ENCODE data around the gene TMEM63B.

Gene TMEM63B

DNA sequence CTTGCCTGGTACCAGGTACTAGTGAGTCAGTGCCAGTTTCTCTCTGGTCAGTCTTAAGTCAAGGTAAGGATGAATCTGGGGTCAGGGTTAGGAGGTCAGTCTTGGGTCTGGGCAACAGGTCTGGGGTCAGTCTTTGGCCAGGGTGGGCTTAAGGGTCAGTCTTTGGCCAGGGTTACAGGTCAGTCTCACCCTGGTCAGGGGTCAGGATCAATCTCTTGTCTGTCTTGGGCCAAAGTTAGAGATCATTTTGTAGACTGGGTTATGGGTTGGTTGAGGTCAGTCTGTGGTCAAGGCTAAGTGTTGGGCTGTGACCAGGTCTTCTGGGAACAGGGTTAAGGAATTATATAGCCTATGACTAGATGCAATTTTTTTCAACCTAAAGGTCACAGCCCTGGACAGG is 18.5 kb downstream of the TMEM63B start:
- TF ChIP-seq, protein P1, sequence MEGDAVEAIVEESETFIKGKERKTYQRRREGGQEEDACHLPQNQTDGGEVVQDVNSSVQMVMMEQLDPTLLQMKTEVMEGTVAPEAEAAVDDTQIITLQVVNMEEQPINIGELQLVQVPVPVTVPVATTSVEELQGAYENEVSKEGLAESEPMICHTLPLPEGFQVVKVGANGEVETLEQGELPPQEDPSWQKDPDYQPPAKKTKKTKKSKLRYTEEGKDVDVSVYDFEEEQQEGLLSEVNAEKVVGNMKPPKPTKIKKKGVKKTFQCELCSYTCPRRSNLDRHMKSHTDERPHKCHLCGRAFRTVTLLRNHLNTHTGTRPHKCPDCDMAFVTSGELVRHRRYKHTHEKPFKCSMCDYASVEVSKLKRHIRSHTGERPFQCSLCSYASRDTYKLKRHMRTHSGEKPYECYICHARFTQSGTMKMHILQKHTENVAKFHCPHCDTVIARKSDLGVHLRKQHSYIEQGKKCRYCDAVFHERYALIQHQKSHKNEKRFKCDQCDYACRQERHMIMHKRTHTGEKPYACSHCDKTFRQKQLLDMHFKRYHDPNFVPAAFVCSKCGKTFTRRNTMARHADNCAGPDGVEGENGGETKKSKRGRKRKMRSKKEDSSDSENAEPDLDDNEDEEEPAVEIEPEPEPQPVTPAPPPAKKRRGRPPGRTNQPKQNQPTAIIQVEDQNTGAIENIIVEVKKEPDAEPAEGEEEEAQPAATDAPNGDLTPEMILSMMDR (IDR thresholded peaks at IDR 0.05) = no peak

DNA sequence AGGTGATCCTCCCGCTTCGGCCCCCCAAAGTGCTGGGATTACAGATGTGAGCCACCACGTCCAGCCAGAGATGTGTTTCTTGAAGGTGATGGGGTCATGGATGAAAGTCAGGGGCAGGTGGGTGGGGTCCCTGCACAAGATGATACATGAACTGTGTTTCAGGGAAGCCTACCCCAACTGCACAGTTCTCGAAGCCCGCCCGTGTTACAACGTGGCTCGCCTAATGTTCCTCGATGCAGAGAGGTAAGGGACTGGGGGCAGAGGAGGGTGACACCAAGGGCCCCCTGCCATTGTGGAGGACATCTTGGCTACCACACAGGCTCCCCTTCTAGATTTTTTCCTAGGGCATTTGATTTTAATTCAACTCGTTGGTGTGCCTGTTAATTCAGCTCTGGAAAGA is 19.3 kb downstream of the TMEM63B start:
- TF ChIP-seq, protein P1 (IDR thresholded peaks at IDR 0.05) = no peak

DNA sequence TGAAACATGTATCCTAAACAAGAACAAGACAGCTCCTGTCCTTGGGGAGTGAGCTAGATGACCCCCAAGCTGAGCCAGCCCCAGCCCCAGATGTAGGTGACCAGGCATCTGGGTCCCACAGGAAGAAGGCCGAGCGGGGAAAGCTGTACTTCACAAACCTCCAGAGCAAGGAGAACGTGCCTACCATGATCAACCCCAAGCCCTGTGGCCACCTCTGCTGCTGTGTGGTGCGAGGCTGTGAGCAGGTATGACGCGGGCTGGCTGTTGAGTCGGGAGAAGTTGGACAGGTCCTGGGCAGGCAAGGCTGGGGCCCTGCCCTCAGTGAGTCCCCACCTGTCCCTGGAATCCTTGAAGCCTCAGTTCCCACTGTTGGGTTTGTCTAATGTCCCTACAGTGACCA is 19.9 kb downstream of the TMEM63B start:
- TF ChIP-seq, protein P1 (IDR thresholded peaks at IDR 0.05) = no peak

DNA sequence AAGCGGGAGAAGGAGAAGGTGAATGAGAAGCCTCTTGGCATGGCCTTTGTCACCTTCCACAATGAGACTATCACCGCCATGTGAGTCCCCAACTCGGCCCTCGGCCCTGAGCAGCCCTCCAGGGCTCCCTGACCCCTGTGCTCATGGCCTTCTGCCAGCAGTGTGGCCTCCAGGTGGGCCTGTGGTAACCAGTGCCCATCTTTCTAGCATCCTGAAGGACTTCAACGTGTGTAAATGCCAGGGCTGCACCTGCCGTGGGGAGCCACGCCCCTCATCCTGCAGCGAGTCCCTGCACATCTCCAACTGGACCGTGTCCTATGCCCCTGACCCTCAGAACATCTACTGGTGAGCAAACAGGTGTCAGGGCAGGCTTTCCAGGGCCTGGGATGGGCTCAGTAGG is 21.0 kb downstream of the TMEM63B start:
- TF ChIP-seq, protein P1 (IDR thresholded peaks at IDR 0.05) = no peak

DNA sequence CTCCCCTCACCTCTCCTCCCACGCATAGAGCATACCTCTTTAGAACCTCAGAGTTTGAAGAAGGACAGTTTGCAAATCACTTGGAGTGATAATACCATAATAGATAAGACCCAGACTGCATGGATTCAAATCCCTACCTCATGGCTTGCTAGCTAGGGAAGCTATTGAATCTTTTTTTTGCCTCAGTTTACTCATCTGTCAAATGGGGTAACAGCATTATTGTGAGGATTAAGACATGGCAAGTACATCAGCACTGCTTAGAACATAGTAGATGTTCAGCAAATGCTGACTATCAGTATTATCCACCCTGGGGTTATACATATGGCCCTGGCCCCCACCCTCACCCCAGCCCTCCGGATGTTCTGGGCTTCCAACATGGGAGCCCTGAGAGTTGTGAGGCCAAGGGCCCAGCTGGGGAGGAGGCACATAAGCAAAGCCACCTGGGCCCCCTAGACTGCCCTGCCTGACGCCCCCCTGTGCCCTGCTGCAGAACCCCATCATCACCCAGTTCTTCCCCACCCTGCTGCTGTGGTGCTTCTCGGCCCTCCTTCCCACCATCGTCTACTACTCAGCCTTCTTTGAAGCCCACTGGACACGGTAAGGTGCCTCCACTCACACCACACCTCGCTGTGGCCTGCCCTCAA is 22.1 kb downstream of the TMEM63B start:
- TF ChIP-seq, protein P1 (IDR thresholded peaks at IDR 0.05) = no peak

DNA sequence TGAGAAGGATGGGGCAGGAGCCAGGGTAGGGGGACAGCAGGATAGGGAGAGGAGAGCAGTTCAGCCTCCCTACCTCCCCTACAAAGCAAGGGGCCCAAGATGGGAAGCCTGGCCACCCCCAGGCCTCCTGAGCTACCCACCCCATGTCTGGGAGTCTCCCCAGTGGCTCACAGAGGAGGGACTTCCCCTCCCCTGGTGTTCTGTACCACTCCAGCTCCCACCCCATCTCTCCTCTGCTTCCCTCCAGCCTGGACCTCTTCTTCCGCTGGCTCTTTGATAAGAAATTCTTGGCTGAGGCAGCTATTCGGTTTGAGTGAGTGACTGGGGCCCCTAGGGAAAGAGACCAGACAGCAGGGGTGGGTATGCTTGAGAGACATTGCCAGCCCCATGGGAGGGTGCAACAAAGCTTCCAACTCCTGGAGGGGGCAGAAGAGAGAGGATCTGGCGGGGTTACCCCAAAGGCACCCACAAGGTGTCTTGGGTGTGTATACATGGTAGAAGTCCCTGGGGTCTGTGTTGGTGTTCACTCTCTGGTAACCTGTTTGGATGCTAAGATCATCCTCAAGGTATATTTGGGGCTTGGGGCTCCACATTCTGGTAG is 23.1 kb downstream of the TMEM63B start:
- TF ChIP-seq, protein P1 (IDR thresholded peaks at IDR 0.05) = no peak

DNA sequence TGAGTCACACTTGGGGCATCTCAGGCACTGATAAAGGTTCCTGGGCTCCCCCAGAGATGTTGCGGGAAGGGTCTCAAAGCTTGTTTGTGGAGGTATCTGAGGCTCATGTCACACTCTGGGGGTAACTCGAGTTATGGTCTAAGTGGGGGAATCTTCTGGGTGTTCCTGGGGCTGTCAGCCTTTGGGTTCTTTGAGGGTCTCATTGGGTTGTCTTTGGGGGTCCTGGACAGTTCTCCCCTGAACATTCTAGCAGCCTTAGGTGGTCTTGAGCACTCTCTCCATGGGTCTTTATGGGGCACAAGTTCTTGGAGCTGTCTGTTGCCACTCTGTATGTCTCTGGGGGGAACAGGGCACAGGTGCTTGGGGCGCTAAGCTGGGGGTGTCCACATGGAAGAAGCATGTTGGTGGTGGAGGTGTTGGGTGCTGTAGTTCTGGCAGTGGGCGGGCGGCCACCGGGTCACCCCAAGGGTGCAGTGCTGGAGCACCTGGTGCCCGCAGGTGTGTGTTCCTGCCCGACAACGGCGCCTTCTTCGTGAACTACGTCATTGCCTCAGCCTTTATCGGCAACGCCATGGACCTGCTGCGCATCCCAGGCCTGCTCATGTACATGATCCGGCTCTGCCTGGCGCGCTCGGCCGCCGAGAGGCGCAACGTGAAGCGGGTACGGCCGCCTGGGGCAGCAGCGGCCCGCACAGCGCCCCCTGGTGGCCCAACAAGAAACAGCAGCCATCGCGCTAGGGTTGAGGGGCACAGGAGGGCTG is 24.2 kb downstream of the TMEM63B start:
- TF ChIP-seq, protein P1 (IDR thresholded peaks at IDR 0.05) = peak; percentile 99

All from LNCAP (cell line).